NCI-H2227 (cell line): ENCODE results near the gene PHF21A.

Experiments used
- DNase-seq: peaks from one replicate; lab custom pipeline; 2025; ENCODE audit not compliant: unreplicated experiment; lab: John Stamatoyannopoulos, UW

The PHF21A gene

DNA sequence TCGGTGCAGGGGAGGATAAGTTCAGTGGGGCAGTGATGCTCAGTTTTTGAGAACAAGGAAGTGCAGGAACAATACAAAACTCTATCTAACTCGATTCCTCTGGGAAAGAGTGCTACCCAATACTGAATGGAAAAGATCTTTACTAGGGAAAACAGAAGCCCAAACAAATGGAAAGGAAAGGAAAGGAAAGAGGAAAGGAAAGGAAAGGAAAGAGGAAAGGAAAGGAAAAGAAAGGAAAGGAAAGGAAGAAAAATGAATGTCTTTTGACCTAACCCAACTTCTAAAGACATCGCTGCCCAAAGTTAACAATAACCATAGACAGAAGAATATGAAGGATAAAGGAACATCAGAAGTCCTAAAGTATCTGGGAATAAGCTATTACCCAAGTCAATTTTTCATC is 41.6 kb downstream of the PHF21A start:
- no peak for DNase-seq

DNA sequence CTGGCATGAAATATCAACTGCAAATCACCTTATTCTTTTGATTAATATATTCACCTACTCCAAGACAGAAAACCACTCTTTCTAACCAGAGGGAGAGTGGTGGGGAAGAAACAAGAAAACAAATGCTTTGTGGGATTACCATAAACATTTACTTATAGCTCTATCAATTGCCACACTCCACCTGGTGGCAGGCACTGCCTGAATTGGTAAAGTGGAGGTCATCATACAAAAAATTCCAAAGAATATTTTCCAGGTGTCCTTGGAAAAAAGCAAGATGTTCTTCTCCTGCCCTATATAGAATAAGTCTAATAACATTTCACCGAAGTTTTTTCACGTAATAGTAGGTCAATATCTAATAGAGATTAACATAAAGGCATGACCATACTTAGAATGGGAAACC is 45.3 kb downstream of the PHF21A start:
- no peak for DNase-seq

DNA sequence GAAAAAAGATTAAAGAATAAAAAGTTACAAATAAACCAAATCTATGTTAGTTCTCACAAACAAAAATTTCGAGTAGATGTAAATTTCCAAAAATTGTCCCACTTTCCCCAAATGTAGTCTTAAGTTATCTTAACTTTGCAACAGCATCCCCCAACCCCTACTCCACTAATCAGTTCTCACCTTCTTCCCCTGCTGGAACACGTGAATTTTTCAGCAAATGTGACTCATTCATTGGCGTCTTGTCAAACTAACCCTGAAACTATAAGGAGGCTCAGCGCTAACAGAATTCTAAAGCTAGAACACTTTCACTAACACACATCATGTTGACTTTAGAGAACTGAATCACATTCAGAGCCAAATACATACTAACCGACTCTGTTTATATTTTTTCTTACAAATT is 46.1 kb downstream of the PHF21A start:
- no peak for DNase-seq

DNA sequence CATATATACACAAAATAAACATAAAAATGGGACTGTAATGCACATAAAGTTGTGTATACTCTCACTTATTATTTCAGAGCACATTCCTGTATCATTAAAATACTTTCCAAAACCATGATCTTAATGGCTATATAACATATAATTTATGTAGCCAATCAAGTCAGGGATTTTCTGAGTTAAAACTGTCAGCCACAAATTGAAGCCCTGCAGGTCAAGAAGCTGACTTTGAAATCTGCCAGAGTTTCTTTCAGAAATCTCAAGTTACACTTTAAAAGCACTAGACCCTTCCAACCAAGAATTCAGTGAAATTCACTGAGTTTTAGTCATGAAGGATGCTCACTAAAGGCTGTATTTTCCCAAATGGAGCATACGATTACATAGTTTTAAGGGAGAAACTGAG is 47.6 kb downstream of the PHF21A start:
- DNase-seq = no peak

DNA sequence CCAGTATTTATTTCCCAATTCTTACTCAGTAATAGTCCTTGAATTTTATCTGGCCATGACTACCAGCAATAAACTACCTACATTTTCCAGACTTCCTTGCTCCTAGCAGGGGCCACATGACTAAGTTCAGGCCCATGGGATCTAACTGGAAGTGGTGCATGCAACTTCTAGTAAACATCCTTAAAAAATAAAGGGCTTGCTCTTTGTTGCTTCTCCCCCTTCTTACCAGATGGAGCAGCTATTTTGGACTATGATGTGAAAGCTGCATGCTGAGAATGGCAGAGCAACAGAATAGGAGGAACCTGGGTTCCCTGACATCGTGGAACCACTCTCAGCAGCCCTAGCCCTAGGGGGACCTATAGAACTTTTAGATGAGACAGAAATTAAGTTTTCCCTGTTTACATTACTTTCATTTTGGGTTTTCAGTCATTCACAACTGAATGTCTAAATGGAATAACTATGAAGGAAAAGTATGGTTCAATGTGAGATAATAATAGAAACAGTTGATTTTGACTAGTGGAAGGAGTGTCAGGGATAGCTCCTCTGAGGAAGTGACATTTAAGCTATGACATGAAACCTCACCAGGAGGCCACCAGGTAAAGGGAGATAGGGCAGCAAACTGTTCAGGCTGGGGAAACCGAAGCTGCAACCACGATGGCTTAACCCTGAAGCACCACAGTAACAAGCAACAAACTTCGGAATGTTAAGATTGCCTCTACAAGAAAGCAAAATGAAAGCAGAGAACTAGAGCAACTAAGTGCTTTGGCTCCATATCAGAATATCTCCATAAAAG is 48.9 kb downstream of the PHF21A start:
- DNase-seq = no peak

DNA sequence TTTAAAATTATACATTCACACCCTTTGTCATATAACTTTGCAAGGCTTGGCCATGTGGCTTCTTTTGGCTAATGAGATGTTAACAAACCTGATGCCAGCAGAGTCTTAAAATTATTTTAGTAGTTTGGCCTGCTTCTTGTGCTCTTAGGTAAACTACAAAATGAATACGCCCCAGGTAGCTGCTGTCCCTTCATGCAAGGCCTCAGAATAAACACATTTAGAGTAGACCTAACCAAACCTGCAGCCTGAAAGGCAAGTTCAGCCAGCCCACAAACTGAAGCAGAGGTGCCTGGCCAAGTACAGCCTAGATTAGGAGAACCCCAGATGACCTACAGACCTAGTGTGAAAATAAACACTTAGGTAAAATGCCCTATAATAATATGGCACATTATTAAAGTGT is 50.2 kb downstream of the PHF21A start:
- no peak for DNase-seq

DNA sequence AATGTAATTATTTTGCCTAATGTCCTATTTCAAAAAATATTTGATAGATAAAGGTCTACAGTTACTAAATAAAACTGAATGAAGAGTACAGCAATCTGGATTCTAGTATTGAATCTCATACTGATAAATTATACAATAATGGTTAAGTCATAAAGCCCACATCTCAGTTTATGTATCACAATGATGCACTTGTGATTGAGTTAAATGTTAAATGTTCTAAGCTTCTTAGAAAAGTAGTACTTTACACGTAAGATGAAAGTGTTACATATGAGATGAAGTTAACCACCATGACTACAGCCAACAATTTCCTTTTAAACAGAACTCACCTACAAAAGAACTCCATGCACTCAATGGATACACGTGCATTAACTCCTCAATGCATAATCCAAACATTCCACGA is 51.7 kb downstream of the PHF21A start:
- DNase-seq = no peak

DNA sequence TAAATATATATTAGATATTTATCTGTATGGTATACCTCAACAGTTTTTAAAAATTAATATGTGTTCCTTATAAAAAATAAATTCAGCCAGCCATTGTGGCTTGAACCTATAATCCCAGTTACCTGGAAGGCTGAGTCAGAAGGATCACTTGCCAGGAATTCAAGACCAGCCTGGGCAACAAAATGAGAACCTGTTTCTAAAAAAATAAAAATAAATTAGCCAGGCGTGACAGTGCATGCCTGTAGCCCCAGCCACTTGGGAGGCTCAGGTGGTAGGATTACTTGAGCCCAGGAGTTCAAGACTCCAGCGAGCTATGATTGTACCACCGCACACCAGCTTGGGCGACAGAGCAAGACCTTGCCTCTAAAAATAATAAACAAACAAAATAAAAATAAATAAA is 54.9 kb downstream of the PHF21A start:
- DNase-seq = no peak

DNA sequence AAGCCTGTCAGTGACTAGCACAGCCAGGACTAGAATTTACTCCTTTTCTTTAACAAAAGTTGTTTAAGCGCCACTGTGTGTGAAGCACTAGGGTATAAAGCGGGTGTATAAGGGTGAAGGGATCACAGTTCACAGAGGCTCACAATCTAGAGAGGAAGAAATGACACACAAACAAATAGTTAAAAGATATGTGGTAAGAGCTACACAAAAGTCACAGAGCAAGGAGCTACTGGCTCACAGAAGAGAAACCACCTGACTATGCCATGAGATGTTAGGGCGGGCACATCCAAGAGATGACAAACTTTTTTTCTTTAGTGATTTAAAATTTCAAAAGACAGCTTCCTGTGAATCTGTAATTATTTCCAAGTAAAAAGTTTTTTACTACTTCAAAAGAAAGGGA is 55.6 kb downstream of the PHF21A start:
- DNase-seq = no peak

DNA sequence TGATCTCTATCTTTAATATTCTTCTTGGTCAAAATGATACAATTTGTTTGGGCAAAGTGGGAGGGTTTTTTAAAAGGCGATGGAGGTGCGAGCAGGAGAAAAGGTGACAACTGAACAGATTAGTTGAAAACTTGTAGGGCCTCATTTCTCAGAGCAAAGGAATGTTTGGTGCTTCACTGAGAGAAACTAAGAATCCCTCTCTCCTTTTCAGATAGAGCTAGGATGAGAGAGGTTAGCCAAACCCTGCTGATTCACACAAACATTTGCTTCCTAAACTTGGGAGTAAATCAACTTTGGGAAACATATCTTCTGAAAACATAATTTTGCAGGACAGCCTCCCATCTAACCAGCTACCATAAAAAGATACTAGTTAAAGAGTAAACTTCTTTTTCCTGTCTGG is 57.0 kb downstream of the PHF21A start:
- DNase-seq = no peak

DNA sequence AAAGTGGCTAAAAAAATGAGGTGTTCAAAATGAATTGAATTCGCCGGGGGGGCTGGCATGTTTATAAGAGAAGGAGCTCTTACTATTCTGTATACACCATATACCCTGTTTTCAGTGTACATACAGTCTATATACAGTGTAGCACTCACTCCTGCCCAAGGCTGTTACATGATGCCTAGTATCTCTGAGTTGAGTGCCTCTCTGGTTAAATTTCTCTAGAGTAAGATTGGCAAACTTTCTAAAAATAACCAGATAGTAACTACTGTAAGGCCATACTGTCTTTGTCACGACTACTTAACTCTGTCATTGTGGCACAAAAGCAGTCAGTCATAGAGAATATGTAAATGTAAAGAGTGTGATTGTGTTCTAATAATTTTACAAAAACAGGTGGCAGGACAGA is 58.1 kb downstream of the PHF21A start:
- DNase-seq = no peak

DNA sequence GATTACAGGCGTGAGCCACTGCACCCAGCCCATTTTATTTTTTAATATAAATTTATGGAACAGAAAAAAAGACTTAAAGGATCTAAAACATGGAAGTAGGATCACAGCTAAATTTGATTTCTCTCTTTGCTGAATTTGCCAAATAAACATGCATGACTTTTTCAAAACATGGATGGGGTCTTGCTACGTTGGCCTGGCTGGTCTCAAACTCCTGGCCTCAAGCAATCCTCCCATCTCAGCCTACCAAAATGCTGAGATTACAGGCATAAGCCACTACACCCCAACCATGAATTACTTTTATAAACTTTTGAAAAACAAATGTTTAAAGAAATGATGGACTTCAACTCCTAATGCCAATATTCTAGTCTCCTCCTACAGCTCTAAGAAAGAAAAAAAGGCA is 61.2 kb downstream of the PHF21A start:
- DNase-seq = no peak

DNA sequence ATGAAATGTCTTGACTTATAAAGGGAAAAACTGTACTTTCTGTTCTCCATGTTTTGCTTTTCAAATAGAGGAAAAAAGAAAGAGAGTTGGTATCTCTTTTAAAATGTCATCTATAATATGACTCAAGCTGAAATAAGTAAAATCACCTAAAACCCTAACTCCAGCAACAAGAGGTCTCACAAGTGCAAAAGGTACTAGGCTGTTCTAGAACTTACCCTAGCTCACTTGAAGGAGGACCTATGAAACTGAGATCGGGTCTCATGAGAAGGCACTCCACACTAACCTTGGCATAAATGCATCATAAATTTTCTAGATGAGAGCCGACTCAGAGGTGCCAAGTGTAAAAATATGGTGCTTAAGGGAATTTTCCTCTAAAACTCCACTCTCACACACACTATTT is 63.8 kb downstream of the PHF21A start:
- no peak for DNase-seq

DNA sequence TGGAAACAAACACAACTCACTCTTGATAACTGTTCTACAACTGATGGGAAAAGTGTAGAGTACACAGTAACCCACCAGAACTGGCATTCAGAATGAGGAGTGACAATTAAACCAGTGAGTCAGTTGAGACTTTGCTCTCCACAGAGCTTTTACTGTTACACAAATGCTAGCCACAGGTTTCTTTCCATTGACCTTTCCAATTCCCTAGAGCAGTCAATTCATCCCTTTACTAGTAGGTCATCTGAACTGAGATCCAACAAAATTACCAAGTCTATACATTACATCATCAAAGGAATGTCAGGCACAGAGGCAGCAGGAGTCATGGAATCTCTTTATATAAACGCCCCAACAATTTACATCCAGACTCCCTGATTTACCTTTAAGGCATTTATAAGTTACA is 65.9 kb downstream of the PHF21A start:
- no peak for DNase-seq

DNA sequence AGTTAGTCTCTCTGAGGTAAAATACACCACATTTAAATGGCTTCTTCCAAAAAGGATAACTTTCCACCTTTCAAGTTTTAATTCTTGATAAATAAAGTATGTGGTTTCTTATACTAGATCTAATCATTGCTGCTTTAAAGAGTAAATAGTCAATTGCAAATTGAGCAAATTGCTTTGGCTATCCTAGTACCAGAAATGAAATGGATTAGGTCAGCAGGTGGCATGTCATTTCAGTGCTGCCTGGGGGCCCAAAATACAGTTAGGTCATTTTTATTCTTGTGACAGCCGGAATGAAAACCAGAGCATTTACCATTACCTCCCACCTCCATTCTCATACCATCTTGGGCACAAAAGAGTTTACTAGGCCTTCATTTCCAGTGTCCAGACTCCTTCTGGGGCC is 70.2 kb downstream of the PHF21A start:
- DNase-seq = no peak

DNA sequence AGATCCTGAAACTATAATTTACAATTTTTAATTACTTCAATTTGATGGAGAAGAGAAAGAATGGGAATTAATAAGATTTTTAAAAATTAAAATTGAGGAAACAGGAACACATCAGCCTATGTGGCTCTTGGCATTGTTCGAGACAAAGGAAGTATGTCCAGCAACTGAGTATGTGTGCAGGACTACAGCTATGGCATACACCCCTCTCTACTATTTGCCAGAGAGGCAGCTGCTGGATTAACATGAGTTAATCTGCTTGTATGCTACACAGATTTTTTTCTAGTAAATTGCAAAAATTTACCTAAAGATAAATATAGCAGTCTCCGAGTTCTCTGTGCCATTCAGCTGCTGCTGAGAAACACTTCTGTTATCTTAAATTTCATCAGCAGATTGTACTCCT is 70.6 kb downstream of the PHF21A start:
- DNase-seq = no peak

DNA sequence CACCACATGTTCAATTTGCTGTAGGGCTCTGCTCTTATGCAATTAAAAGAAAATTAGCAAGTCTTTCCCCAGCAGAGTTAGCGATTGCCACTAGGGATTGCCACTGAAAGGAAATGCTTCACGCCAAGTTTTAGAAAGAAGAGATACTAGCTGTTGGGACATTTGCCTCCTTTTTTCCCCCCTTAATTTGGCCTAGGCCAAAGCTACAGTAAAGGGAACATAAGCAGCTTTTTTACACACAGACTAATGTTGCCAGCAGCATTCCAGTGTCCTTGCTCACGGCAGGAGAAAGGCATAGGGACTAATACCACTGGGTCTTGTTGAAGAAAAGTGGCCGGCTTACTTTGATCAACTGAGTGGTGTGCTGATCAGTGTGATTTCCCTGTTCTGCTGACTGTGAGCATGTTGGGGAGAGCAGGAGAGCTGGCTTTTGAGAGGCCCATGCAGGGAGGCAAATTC is 71.2 kb downstream of the PHF21A start:
- DNase-seq = no peak

DNA sequence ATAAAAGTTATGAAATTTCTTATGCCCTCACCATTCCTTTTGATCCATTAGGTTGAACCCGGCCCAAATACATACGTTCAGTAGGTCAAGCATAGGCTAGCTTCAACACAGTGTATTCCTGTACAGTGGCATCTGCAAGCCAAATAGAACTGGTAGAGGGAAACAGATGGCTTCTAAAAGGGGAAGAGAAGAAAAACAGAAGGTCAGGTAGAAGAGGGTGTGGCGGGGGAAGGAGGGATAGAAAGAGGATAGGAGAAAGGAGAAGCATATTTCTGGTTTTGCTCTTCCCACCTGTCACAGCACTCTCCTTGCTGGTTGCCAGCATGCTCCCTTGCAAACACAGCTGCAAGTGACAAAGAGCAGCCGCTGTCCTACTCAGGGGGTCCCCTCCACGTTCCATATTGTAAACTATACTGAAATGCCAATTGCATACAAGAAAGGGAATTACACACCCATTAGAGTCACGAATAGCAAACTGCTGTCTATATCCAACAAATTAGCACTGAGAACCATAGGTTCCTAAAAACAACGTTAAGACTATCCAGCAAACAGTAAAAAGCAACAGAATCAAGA is 71.8 kb downstream of the PHF21A start:
- DNase-seq = no peak

DNA sequence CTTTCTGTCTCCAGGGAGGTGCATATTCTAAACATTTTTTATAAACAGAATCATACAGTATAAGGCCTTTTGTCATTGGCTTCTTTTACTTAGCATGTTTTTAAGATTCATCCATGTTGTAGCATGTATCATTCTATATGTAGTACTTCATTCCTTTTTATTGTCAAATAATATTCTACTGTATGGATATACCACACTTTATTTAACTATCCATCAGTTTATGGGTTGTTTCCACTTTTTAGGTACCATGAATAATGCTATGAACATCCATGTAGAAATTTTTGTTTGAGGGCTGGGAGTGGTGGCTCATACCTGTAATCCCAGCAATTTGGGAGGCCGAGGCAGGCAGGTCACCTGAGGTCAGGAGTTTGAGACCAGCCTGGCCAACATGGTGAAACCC is 73.1 kb downstream of the PHF21A start:
- no peak for DNase-seq

DNA sequence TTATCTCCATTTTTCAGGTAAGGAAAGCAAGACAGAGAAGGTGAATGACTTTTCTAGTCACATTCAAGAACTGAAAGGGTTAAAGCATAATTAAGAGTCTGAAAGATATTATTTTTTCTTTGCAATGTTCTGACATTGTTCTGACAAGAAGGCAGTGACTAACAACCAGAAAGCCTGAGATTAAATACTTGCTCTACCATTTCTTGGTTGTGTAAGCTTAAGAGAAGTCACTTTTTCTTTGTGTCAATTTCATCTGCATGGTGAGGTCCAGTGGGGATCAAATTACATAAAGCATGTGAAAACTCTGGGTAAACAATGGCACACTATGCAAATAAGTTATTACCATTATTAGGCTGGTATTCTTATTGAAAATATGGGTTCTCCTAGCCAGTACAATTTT is 73.7 kb downstream of the PHF21A start:
- no peak for DNase-seq

DNA sequence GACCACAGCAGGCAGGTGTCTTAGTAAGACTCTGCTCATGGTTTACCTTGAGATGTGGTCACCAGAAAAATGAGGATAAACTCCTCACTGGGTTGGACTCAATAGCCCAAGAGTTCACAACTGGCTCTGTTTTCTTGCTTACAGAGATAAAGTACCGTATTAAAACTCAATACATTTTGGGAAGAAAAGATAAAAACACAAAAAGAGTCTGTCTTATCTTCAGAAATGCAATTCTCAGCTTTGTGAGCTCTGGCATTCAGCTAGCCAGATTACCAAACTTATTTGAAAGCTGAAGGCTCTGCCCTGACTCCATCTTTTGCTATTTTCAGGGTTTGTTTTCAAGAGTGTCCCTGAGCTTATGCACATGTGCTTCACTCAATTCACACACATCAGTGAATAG is 75.4 kb downstream of the PHF21A start:
- DNase-seq = no peak

DNA sequence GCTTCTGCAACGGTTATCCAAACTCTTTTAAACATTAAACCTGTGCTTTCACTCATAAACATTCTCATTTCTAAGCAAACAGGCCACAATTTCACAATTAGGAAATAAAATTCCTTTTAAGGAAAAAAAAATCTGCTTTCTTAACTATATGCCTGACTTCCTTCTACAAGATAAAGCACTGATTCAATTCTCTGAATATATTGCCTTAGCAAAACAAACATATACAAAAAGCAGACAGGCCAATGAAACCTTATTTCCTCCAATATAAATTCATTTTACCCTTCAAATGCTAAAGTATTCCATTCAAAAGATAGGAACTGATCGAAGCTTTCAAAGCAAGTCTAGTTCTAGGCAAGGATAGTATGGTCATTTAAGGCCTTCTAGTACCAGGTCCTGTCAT is 76.7 kb downstream of the PHF21A start:
- no peak for DNase-seq

DNA sequence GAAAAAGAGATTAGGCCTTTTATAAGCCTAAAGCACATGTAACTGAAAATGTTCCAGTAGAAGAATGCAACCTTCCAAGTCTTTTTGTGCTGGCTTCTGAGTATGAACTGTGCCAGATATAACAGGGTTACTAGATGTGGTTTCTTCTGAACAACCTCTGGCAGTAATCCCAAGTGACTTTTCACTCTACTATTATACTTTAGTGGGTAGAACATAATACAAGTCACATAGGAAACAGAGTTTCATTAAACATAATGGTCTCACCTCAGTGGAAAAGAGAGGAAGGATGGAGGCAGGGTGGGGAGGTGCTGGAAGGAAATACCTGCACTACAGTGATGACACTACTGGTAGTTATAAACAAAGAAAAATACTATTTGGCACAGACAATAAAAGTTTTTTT is 81.3 kb downstream of the PHF21A start:
- DNase-seq = no peak
